ENCODE measurements around the gene MADCAM1. TPM values are rescaled to one million over a fixed set of nuclear protein-coding genes. Genes with fewer than 3 reads are reported as not detected.
A peak's percentile ranks its signal among the peaks of the same experiment; 100 is the strongest.

The MADCAM1 gene
- total RNA-seq, 1 donor from 2014 or later: not detected

DNA sequence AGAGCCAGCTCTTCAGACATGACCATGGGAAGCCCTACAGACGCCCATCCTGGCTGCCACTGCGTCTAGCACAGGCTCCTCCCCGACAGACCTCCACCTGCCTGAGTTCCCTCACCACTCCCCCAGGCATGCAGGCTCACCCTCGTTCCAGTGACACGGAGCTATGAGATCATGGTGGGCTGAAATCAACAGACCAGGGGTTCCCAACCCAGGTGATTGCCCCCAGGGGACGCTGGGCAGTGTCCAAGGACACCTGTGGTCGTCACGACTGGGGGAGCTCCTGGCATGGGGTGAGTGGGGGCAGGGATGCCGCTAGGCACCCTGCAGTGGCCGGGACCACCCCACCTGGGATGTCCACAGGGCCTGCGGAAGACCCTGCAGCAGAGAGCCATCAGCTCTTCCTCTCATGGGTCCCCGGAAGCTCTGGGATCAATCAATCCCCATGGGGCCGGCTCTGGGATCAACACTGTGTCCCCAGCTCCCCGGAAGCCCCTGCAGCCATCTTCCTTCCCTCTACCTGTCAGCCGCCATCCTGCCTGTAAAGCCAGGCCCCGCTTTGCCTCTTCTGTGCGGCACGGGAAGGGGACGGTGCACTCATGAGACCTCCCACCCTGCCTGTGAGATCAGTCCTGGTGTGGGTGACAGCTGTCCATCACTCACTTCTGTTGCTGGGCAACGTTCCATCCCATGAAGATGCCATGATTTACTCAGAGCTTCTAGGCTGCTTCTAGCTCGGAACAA, 12.8 kb upstream of the MADCAM1 start:
- no peaks in the 10 kb centered on the region for H3K4me1 ChIP-seq
- H3K27ac ChIP-seq: no peak overlapping the region
- TF ChIP-seq, protein P1, sequence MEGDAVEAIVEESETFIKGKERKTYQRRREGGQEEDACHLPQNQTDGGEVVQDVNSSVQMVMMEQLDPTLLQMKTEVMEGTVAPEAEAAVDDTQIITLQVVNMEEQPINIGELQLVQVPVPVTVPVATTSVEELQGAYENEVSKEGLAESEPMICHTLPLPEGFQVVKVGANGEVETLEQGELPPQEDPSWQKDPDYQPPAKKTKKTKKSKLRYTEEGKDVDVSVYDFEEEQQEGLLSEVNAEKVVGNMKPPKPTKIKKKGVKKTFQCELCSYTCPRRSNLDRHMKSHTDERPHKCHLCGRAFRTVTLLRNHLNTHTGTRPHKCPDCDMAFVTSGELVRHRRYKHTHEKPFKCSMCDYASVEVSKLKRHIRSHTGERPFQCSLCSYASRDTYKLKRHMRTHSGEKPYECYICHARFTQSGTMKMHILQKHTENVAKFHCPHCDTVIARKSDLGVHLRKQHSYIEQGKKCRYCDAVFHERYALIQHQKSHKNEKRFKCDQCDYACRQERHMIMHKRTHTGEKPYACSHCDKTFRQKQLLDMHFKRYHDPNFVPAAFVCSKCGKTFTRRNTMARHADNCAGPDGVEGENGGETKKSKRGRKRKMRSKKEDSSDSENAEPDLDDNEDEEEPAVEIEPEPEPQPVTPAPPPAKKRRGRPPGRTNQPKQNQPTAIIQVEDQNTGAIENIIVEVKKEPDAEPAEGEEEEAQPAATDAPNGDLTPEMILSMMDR (IDR thresholded peaks at IDR 0.05): no peak
- H3K36me3 ChIP-seq: no peaks in the 10 kb centered on the region
- no peaks in the 10 kb centered on the region for H3K9me3 ChIP-seq
- no peak for DNase-seq (ENCODE audit: low spot score in 2 of 2)
- intact Hi-C loops (cut with DNase I): no loop called here
- H3K4me3 ChIP-seq: no peak overlapping the region
- H3K27me3 ChIP-seq: no peaks in the 10 kb centered on the region

DNA sequence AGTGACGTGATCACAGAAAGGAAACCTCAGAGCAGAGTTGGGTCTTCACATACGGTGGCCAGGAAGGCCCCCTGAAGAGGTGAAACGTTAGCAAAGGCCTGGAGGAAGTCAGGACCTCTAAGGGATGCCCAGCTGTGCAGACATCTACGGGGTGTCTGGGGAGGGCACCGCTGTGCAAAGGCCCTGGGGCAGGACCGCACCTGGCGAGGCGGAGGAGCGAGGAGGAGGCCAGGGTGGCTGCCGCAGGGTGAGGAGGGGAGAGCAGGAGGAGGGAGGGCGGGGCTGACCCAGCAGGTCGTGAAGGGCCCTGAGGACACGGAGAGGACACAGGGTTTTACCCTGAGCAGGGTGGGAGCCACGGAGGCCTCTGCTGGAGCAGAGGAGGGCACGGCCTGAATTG, 11.8 kb upstream of the MADCAM1 start:
- Histone ChIP-seq H3K4me3 (no peak overlapping the region), H3K27me3 (no peaks in the 10 kb centered on the region), H3K4me1 (peaks cover 0 to under 1% of the 10 kb centered on the region in 2 donors), H3K36me3 (no peaks in the 10 kb centered on the region), H3K27ac (no peak overlapping the region), H3K9me3 (no peaks in the 10 kb centered on the region)
- DNase-seq (ENCODE audit: low spot score in 2 of 2): no peak
- intact Hi-C loops (cut with DNase I): no loop called here
- TF ChIP-seq, protein P1 (IDR thresholded peaks at IDR 0.05): no peak

DNA sequence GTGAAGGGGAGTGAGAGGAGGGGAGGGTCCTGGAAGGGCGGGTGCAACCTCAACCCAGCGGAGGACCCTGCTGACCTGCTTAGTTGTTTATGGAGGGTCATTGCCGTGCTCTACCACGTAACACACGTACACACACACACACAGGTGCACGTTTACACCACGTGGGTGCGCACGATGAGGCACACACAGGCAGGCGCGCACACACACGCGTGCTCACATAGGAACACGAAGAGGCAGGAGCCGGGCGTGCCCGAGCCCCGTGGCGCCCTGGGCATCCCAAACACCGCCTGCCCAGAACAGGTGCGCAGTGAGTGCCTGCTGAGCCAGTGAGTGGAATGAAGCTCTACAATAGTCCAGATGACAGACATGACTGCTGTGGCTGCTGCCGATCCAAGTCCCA, 11.2 kb upstream of the MADCAM1 start:
- DNase-seq (ENCODE audit: low spot score in 2 of 2): no peak
- peaks cover 0 to 4% of the 10 kb centered on the region in 2 donors for H3K4me1 ChIP-seq
- intact Hi-C loops (cut with DNase I): no loop called here
- no peak overlapping the region for H3K27ac ChIP-seq
- no peaks in the 10 kb centered on the region for H3K9me3 ChIP-seq
- H3K36me3 ChIP-seq: no peaks in the 10 kb centered on the region
- H3K27me3 ChIP-seq: no peaks in the 10 kb centered on the region
- TF ChIP-seq, protein P1 (IDR thresholded peaks at IDR 0.05): no peak
- H3K4me3 ChIP-seq: no peak overlapping the region

DNA sequence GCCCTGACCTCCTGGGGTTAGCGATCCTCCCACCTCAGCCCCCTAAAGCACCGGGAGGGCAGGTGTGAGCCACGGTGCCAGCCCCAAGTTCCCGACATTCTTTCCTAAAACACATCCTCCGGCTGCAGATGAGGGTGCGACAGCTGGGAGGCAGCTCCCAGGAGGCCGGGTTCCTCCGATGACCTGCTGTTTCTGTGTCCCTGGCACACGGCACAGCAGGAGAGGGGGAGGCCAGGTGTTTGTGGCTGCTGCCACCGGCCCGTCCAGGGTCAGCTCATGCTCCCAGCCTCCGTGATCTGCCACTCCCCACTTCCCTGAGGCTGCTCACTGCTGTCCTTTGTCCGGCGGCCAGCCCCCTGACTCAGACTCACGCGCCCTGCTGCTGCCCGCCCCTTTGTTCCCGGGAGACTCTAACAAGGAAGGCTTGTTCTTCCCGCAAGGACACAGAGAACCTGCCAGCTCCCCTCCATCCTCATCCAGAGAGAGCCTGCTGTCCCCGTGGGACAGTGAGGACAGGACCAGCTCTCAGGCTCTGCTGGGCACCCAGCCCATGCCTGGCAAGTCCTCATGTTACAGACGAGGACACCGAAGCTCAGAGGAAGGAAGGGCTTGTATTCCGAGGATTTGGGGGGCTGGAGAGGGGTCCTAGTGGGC, 10.6 kb upstream of the MADCAM1 start:
- Histone ChIP-seq H3K4me1 (peaks cover 0 to 4% of the 10 kb centered on the region in 2 donors), H3K4me3 (no peak overlapping the region), H3K36me3 (no peaks in the 10 kb centered on the region), H3K9me3 (no peaks in the 10 kb centered on the region), H3K27me3 (no peaks in the 10 kb centered on the region), H3K27ac (no peak overlapping the region)
- DNase-seq (ENCODE audit: low spot score in 2 of 2): peak in 1 of 2 donors; percentile 77
- intact Hi-C loops (cut with DNase I): no loop called here
- TF ChIP-seq, protein P1 (IDR thresholded peaks at IDR 0.05): no peak

DNA sequence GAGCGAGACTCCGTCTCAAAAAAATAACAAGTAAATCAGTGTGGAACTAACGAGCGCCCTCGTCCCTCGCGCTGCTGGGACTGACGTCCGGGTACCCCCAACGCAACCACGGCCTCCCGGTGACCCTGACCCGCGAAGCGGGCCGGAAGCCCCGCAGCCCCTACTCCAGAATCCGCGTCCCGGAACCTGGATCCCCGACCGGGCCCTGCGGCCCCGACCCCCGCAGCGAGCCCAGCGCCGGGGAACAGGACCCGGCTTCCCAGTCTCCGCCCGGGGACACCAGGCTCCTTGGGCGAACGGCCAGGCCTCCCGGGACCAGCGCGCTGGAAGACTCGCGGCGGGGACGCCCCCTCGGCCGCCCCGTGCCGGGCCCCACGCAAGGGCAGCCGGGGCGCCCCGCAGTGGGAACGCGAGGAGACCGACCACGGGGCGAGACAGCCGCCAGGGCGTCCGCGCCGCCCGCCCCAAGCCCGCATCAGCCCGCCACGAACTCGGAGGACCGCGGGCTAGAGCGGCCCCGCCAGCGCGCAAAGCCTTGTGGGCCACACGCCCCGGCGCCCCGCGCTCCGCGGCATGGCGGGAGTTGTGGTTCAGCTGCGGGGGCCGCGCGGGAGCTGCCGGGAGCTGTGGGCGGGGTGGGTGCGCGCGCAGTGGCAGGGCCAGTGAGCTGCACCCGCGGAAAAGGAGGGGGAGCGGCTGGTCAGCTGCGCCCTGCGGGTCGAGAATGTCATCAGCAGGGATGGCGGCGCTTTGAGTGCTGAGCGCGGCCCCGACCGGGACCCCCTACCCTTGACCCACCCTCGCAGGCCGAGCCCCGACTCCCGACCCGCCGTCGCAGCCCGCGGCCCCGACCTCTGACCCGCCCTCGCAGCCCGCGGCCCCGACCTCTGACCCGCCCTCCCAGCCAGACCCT, 7.5 kb upstream of the MADCAM1 start:
- no peaks in the 10 kb centered on the region for H3K9me3 ChIP-seq
- intact Hi-C loops (cut with DNase I): loop anchor here (1.0 kb wide), 1 partner anchor 19 kb away; the partner anchor contains the start of gene TPGS1
- peak overlapping the region; percentile 81 to 86 for H3K27ac ChIP-seq
- DNase-seq (ENCODE audit: low spot score in 2 of 2): peak; percentile 66 to 96
- no peaks in the 10 kb centered on the region for H3K27me3 ChIP-seq
- H3K4me3 ChIP-seq: peak overlapping the region; percentile 88 to 99
- TF ChIP-seq, protein P1 (IDR thresholded peaks at IDR 0.05): peak in 1 of 3 experiments; percentile 3
- H3K36me3 ChIP-seq: no peaks in the 10 kb centered on the region
- H3K4me1 ChIP-seq: peaks cover 0 to 4% of the 10 kb centered on the region in 2 donors

Data from ascending aorta (tissue), 2 donors.